HG03575 (cell line): ENCODE data around the gene SCN9A.
"Not testable (repeated sequence)": the region's sequence is repeated elsewhere in the genome, so short reads cannot be mapped to it uniquely, and the experiment has no call there.

Source experiments
- ATAC-seq: cut with Tn5 transposase; IDR thresholded peaks from one replicate; pipeline ENCODE4 v1.9.1; 2021; ENCODE audit not compliant: unreplicated experiment, insufficient number of reproducible peaks, low FRiP score; ENCODE audit errors: extremely low read depth

SCN9A gene

DNA sequence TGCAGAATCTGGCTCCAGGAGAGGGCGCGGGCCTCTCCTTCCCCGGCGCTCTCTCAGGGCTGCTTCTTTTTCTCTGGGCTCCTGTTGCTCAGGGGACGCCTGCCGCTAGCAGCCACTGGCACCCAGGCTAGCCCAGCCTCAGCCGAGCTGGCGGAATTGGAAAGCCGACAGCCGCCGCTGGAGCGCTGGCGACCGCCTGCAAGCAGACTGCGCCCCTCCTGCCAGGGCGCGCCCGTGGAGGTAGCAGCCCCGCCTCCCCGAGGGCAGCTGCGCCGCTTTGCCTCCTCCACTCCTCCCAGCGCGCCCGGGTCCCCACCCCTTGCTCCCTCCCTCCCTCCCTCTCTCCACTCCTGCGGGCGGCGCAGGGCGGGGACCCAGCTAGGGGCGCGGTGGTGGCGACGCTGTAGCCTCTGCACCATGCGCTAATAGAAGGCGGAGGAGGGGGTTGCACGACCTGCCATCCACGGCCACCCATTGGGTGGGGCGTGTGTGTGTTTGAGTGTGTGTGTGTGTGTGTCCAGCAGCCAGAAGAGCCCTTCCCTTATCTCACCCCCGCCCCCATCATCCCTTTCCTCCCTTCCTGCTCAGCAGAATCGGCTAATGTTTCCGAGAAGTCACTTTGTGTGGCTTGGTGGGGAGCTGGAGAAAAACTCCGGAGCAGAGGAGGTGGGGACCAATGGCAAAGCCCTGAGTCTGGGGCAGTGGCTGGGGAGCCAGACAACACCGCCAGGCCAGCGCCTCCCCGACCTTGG lies at the start of gene SCN9A:
TSS of gene SCN9A (minus strand) at position 209 of the 752 bp plus-strand sequence. CDS start 64,188 bp downstream, outside the sequence.
- no peak for ATAC-seq

DNA sequence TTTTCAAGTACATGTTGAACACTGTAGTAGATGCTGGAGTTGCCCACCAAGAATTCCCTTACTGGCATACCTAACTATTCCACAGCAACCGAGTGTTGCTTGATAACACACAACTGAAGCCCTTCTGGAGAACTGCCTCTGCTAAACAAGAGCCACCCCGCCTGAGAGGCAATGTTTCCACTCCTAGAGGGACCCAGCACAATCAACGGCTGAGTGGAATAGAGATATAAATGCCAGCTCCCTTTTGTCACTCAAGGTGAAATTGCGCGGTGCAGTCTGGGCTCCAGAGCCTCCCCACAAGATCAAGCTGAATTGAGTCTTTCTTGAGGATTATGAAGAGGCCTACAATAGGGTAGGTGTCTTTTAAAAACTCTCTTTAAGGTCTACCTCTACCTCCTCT lies 49.1 kb upstream of the SCN9A start:
- ATAC-seq = no peak

DNA sequence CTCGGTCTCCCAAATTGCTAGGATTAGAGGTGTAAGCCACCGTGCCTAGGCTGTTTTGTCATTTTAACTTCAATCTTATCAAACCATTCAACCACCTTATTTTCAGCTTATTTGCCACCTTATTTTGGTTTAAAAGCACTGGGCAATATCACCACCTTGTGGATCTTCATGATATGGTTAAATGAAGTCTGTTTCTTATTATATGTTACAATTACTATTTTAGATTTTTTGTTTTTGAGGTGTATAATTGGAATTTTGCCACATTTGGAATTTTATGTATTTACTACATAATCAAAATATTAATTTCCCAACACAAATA lies 43.8 kb upstream of the SCN9A start:
- no peak for ATAC-seq

DNA sequence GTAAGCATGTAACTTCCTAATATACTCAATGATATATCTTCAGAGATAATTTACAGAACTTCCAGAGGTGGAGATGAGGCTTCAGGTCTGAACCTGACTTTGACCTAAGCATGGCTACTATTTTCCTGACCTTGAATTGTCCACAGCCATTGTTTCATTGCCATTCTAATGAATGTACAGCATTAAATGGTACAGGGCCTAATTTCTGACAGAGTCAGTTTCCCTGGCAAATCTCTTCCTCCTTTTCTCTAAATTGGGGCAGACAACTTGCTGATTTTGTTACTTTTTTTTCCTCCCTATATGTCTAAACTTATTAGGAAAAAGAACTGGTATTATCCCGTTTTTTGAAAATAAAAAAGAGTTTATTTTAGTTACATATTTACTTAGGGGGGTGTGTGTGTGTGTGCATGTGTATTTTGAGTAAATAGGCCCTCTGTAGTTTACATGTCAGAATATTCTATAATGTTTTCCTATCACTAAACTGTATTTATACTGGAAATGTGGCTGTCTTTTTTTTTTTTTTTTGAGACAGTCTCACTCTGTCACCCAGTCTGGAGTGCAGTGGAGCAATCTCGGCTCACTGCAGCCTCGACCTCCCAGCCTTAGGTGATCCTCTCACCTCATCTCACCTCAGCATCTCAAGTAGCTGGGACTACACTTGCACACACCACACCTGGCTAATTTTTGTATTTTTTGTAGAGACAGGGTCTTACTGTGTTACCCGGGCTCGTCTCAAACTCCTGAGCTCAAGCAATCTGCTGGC lies 43.3 kb upstream of the SCN9A start:
- ATAC-seq = no peak

DNA sequence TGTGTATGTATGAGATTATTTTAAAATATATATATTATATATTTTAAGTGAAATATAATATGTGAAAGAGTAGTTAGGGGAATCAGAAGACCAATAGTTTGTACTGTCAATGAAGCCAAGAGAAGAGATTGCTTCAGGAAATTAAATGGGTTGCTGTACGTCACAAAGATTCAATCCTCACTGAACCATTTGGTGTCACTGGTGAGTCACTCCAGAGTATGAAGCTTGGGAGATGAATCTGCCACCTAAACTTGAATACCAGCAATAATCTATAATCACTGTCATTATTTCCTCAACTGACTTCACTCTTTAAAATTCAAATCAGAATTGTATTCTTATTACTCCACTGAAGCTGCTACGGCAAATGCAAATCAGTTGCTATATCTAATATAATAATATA lies 41.9 kb upstream of the SCN9A start:
- ATAC-seq = no peak

DNA sequence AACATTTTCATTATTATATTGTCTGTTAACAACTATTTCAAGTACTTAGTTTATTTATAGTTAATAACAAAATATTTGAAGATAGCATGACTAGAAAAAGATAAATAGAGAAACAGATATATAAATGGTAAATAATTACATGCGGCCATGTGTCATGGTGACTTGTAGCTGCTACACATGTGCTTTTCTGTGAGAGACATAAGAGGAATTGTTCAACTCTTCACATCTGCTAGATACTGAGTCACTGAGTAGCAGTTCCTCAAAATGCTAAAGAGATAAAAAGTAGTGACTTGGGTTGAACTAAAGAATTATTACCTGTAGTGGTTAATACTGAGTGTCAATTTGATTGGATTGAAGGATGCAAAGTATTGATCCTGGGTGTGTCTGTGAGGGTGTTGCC lies 37.5 kb upstream of the SCN9A start:
- ATAC-seq = no peak

DNA sequence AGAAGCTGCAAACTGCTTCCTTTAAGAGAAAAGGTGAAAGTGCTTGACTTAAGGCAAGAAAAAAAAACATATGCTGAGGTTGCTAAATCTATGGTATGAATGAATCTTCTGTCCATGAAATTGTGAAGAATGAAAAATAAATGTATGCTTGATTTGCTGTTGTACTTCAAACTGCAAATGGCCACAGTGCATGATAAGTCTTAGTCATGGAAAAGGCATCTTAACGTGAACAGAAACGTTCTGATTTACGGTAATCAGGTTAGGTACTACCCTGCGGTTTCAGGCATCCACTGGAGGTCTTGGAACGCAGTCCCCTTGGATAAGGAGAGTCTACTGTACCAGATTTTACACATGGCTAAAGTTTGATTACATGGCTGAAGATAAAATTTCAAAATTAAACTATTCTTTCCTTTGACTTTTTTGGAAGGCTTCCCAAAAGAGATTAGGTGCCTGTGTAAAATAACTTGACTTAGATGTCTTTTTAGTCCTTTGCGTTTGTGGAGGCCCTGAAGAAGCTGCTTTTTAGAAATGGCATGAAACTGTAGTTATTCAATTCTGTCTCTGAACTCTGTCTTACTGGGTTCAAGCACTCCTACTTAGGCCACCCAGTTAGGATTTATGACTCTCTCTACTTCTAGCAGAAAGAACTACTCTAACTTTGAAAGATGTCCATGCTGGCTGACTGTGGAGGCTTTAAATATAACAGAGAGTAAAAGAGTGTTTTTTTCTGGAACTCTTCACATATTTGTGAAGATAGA lies 35.9 kb upstream of the SCN9A start:
- no peak for ATAC-seq

DNA sequence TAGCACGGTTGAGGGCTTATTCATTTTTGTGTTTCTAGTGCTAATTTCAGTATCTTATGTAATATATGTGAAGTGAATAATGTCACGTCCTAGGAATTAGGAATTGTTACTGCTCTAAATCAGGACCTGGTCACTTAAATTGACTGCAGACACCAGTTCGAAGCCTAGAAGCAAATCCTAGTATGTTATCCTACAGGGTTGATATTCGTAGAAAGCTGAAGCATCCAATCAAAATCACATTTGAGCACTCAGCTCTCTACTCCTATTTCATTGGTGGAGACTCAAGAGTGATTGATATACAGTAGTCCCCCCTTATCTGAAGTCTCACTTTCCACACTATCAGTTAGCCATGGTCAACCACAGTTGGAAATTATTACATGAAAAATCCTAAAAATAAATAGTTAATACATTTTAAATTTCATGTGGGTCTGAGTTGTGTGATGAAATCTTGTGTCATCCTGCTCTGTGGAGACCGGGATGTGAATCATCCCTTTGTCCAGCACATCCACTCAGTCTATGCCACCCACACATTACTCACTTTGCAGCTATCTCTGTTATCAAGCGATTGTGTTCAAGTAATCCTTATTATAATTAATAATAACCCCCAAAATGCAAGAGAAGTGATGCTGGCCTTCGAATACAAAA lies 35.2 kb upstream of the SCN9A start:
- no peak for ATAC-seq

DNA sequence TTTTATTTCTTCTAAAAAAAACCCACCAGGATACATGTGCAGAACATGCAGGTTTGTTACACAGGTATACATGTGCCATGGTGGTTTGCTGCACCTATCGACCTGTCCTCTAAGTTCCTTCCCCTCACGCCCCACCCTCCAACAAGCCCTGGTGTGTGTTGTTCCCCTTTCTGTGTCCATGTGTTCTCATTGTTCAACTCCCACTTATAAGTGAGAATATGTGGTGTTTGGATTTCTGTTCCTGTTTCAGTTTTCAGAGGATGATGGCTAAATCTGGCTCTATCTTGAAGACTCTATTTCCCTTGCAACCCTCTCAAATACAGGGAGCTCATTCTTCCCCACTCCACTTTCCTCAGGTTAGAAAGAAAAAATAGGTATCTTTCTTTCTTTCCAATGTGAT lies 32.0 kb upstream of the SCN9A start:
- ATAC-seq = not testable (repeated sequence)

DNA sequence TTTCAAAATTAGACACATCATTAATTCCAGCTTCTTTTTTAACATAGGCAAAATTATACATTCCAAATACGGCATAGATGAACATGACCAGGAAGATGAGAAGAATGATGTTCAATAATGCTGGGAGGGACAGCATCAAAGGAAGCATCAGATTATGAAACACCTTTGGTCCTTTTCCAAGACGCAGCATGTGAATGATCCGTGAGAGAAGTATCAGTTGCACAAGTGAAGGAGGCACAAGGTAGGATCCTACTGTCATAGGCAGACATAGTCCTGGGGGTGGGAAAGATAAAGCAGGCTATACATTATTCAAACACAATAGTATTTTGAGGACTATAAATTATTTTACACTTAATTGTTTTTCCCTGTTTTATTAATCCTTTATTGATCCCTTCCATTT lies 30.6 kb upstream of the SCN9A start:
- no peak for ATAC-seq

DNA sequence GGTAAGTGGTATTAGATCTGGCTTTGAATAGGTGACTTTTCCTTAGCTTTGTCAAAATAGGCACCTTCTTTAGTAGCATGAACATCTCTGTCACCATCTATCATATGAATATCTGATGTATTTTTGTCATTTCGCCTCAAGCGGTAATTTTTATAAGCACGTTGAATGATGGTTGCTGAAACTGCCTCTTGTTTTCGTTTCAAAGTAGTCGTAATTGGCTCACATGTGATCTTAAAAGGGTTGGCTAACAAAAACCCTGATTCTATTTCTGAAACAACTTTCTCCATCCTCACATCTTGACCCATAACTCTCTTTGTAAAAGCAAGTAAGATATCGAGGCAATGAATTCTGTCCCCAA lies 29.8 kb upstream of the SCN9A start:
- no peak for ATAC-seq

DNA sequence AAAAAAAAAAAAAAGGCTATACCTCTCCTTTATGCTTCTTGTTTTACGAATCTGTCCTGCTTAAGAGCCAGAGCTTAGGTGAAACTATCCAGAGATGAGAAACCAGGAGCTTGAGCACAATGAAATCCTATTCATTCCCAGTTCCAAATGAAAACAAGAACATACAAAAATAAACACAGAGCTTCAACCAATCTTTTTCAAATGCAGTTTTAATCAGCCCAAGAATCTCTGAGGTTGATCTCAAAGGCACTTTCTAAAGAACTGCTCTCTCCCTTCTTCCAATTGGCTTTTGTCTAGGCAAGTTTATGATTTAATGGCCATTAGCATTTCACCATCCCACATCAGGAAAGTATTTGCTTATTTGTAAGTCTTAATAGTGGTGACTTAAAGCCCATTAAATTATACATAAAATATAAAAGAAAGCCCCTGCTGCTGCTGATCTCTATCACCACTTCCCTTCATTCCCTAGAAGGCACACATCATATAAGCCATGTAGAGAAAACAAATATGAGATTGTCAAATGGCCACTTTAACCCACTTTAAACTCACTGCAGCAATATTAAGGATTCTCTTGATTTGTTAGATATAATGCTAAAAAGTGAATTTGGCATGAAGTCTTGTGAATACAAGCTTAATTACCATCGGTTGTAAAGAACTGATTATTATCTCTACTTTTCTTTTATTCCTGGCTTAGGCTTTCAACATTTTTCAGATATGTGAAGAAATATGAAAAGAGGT lies 29.3 kb upstream of the SCN9A start:
- ATAC-seq = no peak

DNA sequence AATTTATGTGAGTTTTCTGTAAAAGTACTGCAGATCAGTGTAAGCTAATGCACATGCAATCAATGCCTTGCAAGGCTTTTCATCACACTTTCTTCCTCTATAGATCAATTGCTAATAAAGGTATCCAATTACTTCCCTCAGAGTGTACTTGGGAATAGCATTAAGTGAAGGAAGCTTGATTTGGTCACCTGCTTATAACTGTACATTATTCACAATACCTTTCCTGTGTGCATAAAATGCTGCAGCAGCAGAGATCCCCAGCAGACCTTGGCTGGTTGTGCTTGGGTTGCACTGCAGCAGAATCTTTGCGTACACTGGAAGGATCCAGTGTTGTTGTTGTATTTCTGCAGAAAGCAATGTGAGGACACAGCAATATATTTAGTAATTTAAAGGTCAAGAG lies 18.5 kb upstream of the SCN9A start:
- no peak for ATAC-seq

DNA sequence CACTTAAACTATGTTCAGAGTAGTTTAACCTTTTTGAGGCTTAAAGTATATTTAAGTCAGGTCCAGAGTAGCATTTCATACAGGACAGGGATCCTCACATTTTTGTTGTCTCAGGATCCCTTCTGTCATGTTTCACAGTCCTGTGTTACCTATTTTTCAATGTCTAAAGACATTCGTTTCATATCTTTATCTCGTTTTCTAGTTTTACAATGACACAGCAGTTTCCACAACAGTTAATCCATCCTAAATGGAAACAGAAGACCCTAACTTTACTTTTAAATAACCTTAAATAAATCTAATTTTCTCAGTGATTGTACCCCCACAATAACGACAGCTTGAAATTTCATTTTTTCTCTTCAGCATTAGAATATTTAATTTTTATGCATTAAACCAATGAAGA lies 17.3 kb upstream of the SCN9A start:
- no peak for ATAC-seq

DNA sequence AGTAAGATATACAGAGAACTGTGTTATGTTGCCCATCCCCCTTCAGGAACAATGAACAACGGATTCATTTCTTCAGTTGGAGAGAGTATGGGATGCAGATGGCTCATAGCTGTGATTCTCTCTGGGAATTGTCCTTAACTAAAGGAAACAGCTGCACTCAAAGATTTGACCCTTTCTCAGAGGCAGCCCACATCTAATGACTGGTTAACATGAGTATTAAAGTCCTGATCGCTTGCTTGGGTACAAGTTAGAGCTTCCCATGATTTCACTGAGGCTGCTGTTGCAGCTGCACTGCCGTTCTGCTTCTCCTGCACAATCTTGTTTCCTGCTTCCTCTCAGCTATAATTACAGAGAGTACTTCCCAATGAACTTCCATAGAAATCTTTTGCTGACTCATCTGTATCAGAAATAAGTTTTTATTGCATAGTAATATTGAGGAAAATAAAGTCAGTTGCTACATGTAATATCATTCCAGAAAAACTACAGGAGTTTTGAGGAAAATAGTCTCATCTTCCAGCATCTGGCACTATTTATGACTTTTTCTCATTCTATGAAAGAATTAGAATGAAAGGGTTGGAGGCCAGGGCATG lies 12.8 kb upstream of the SCN9A start:
- ATAC-seq = no peak

DNA sequence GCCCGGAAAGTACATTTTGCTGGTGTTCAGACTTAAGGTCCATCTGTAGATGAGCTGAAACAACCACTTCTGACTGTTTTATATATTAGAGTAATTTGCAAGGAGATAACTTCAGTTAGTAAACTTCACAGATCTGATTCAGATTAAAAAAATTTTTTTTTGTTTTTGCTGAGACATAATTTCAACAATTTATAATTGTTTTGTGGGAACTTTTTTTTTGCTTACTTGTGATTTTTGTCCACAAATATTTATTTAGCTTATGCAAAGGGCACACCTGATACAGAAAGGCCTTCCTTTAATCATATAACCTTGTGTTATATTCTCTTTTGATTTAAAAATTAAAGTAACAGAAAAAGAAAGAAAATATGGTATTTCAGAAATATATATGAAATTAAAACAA lies 9.6 kb upstream of the SCN9A start:
- no peak for ATAC-seq

DNA sequence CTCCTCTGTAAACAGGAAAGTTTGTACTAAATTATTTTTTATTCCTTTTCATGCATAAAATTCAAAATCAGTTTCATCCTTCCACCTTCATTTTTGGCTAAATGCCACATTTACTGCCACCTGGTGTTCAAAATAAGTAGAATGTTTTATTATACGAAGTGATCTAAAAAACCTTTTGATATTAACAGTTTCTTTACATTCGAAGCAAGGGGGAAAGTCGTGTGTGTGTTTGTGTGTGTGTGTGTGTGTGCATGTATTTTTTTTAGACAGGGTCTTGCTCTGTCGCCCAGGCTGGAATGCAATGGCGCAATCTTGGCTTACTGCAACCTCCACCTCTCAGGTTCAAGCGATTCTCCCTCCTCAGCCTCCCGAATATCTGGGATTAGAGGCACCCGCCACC lies 9.0 kb upstream of the SCN9A start:
- no peak for ATAC-seq

DNA sequence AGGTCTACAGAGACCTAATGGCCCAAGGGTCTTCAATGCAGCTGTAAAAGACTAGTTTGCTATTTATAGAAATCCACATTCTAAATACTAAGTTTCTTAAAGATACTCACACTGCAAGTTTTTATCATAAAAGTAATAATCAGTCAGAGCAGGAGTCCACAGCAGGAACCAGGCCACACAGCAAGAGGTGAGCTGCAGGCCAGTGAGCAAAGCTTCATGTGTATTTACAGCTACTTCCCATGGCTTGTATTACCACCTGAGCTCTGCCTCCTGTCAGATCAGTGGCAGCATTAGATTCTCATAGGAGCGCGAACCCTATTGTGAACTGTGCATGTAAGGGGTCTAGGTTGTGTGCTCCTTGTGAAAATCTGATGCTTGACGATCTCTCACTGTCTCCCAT lies 6.7 kb upstream of the SCN9A start:
- ATAC-seq = no peak

DNA sequence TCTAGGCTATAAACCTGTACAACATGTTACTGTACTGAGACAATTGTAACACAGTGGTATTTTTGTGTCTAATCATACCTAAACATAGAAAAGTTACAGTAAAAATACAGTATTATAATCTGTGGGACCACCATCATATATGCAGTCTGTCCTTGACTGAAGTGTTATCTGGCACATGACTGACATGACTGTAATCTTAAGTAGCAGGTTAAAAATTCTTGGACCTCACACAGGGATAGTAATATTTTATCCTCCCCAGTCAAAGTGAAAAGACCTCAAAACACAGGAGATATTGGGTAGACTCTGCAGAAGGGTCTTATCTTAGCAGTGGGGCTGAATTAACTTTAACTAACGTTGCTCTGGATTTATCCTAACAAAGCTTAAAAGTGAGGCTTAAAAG lies 4.9 kb upstream of the SCN9A start:
- ATAC-seq = no peak
